Activated CD8-positive, alpha-beta T cell treated with anti-CD3 and anti-CD28 coated beads, Interleukin-2, amount 10 ng/mL, durations not matched to agents 7 days and 5 days (primary cell): ENCODE results near the gene ADAM19. TPM values are rescaled to one million over a fixed set of nuclear protein-coding genes. Genes with fewer than 3 reads are reported as not detected.

Source experiments
- ATAC-seq: fragments of 150-1000 bp; cut with Tn5 transposase; one replicate; pipeline ENCODE4 v1.10.0; 2021; ENCODE audit warnings: moderate library complexity
- CTCF ChIA-PET: fragments of 350-600 bp; sonication (Branson Sonifier 250); formaldehyde crosslinking; loops from one replicate; lab custom pipeline; 2021; ENCODE audit warnings: antibody characterized with exemption; lab: Charles Lee
- POLR2A ChIA-PET: fragments of 350-600 bp; sonication (Branson Sonifier 250); formaldehyde crosslinking; loops from one replicate; lab custom pipeline; 2021; ENCODE audit warnings: antibody characterized with exemption; lab: Charles Lee
- DNase-seq: peaks from one replicate; pipeline ENCODE4 v3.0.0-alpha.2; 2020
- H3K27ac Mint-ChIP-seq: one replicate; pipeline ENCODE4 v1.8.0; 2021; ENCODE audit warnings: mild to moderate bottlenecking, mixed read lengths
- H3K27me3 Mint-ChIP-seq: one replicate; pipeline ENCODE4 v1.8.0; 2021; ENCODE audit warnings: low read depth, mixed read lengths
- H3K36me3 Mint-ChIP-seq: one replicate; pipeline ENCODE4 v1.8.0; 2021; ENCODE audit warnings: low read depth, mixed read lengths
- H3K4me1 Mint-ChIP-seq: one replicate; pipeline ENCODE4 v1.8.0; 2021; ENCODE audit warnings: low read depth, mixed read lengths
- H3K4me3 Mint-ChIP-seq: one replicate; pipeline ENCODE4 v1.8.0; 2021; ENCODE audit warnings: mild to moderate bottlenecking, mixed read lengths
- H3K9me3 Mint-ChIP-seq: one replicate; pipeline ENCODE4 v1.8.0; 2022; ENCODE audit warnings: mixed read lengths; ENCODE audit not compliant: insufficient read depth
- total RNA-seq, 2 experiments: library from RNA; stranded (reverse); gene quantifications; one replicate each; pipeline ENCODE4 v1.2.3, GENCODE V29; 2021

Gene ADAM19
- total RNA-seq, 2 experiments from 2014 or later = 77.7 to 80.6 TPM

GRCh38 chr5:157463621-157464518 lies 111.7 kb downstream of the ADAM19 start:
- Mint-ChIP-seq H3K4me1 (peaks cover 19% of the 10 kb centered on the region), H3K27me3 (peaks cover 30% of the 10 kb centered on the region), H3K36me3 (no peaks in the 10 kb centered on the region), H3K4me3 (no peak overlapping the region), H3K27ac (no peak overlapping the region), H3K9me3 (no peaks in the 10 kb centered on the region)
- ATAC-seq (no peak), DNase-seq (no peak)
- ChIA-PET POLR2A (no interaction called here), CTCF (interaction anchor here (1.5 to 3.1 kb wide), 2 partner anchors 8 to 31 kb away, joined by 4 to 18 read pairs; no protein-coding TSS in a partner anchor)

GRCh38 chr5:157463081-157463480 lies 112.5 kb downstream of the ADAM19 start:
- Mint-ChIP-seq H3K27me3 (peaks cover 37% of the 10 kb centered on the region), H3K4me3 (no peak overlapping the region), H3K9me3 (no peaks in the 10 kb centered on the region), H3K4me1 (peaks cover 19% of the 10 kb centered on the region), H3K36me3 (no peaks in the 10 kb centered on the region), H3K27ac (no peak overlapping the region)
- ChIA-PET POLR2A (no interaction called here), CTCF (interaction anchor here (1.4 to 3.1 kb wide), 4 partner anchors 9 to 31 kb away, joined by 4 to 18 read pairs (median 6); no protein-coding TSS in a partner anchor)
- ATAC-seq = no peak
- no peak for DNase-seq

GRCh38 chr5:157460921-157461792 lies 114.4 kb downstream of the ADAM19 start:
- DNase-seq = no peak
- ChIA-PET POLR2A (no interaction called here), CTCF (interaction anchor here (0.8 to 3.1 kb wide), 6 partner anchors 11 to 282 kb away, joined by 3 to 18 read pairs (median 4); partner anchors contain the start of genes LSM11 and THG1L)
- no peak overlapping the region for H3K4me3 Mint-ChIP-seq
- H3K36me3 Mint-ChIP-seq = no peaks in the 10 kb centered on the region
- peaks cover 43% of the 10 kb centered on the region for H3K27me3 Mint-ChIP-seq
- no peak overlapping the region for H3K27ac Mint-ChIP-seq
- no peaks in the 10 kb centered on the region for H3K9me3 Mint-ChIP-seq
- H3K4me1 Mint-ChIP-seq = peaks cover 19% of the 10 kb centered on the region
- ATAC-seq = no peak

GRCh38 chr5:157459715-157460599 lies 115.6 kb downstream of the ADAM19 start, which contains the start of gene NIPAL4:
Gene NIPAL4 (plus strand): TSS chr5:157460213. CDS start chr5:157460321, 108 bp downstream.
- CTCF ChIA-PET = interaction anchor here (0.8 to 1.7 kb wide), 3 partner anchors 12 to 283 kb away, joined by 3 to 5 read pairs (median 4); partner anchors contain the start of genes LSM11 and THG1L
- Mint-ChIP-seq H3K36me3 (no peaks in the 10 kb centered on the region), H3K9me3 (no peaks in the 10 kb centered on the region), H3K4me3 (peak within 1 kb of the TSS; percentile 47), H3K4me1 (peaks cover 25% of the 10 kb centered on the region), H3K27ac (no peak within 1 kb of the TSS), H3K27me3 (peaks cover 43% of the 10 kb centered on the region)
- ATAC-seq (peak; percentile 53), DNase-seq (no peak)
- POLR2A ChIA-PET = no interaction called here

- no peaks in the 10 kb centered on the region for H3K9me3 Mint-ChIP-seq
- ChIA-PET POLR2A (no interaction called here), CTCF (no interaction called here)
- H3K27me3 Mint-ChIP-seq = peaks cover 48% of the 10 kb centered on the region
- peaks cover 16% of the 10 kb centered on the region for H3K4me1 Mint-ChIP-seq
- H3K4me3 Mint-ChIP-seq = no peak overlapping the region
- no peaks in the 10 kb centered on the region for H3K36me3 Mint-ChIP-seq
- ATAC-seq = no peak
- no peak overlapping the region for H3K27ac Mint-ChIP-seq
- no peak for DNase-seq
Measured at GRCh38 chr5:157458835-157459234, 116.7 kb downstream of the ADAM19 start.

GRCh38 chr5:157457391-157457790 lies 118.2 kb downstream of the ADAM19 start:
- POLR2A ChIA-PET = no interaction called here
- Mint-ChIP-seq H3K4me3 (no peak overlapping the region), H3K36me3 (no peaks in the 10 kb centered on the region), H3K4me1 (peaks cover 15% of the 10 kb centered on the region), H3K9me3 (no peaks in the 10 kb centered on the region), H3K27me3 (peaks cover 48% of the 10 kb centered on the region), H3K27ac (no peak overlapping the region)
- CTCF ChIA-PET = interaction anchor here (0.8 kb wide), 1 partner anchor 161 kb away, joined by 3 read pairs; no protein-coding TSS in a partner anchor
- ATAC-seq (no peak), DNase-seq (no peak)

- Mint-ChIP-seq H3K36me3 (no peaks in the 10 kb centered on the region), H3K9me3 (no peaks in the 10 kb centered on the region), H3K27ac (no peak overlapping the region), H3K4me1 (peaks cover 15% of the 10 kb centered on the region), H3K27me3 (peaks cover 43% of the 10 kb centered on the region), H3K4me3 (no peak overlapping the region)
- CTCF ChIA-PET = interaction anchor here (1.5 kb wide), 1 partner anchor 21 kb away, joined by 4 read pairs; no protein-coding TSS in a partner anchor
- ATAC-seq (no peak), DNase-seq (no peak)
- POLR2A ChIA-PET = no interaction called here
Measured at GRCh38 chr5:157456301-157456700, 119.3 kb downstream of the ADAM19 start.

- no peak for DNase-seq
- ATAC-seq = no peak
- ChIA-PET CTCF (interaction anchor here (1.5 to 3.1 kb wide), 2 partner anchors 16 to 22 kb away, joined by 4 to 15 read pairs; no protein-coding TSS in a partner anchor), POLR2A (no interaction called here)
- no peaks in the 10 kb centered on the region for H3K36me3 Mint-ChIP-seq
- no peaks in the 10 kb centered on the region for H3K9me3 Mint-ChIP-seq
- no peak overlapping the region for H3K4me3 Mint-ChIP-seq
- H3K4me1 Mint-ChIP-seq = peaks cover 10% of the 10 kb centered on the region
- peaks cover 32% of the 10 kb centered on the region for H3K27me3 Mint-ChIP-seq
- no peak overlapping the region for H3K27ac Mint-ChIP-seq
Measured at GRCh38 chr5:157455057-157455456, 120.5 kb downstream of the ADAM19 start.

- Mint-ChIP-seq H3K36me3 (no peaks in the 10 kb centered on the region), H3K4me1 (peaks cover 8% of the 10 kb centered on the region), H3K4me3 (no peak overlapping the region), H3K9me3 (no peaks in the 10 kb centered on the region), H3K27me3 (peaks cover 26% of the 10 kb centered on the region), H3K27ac (no peak overlapping the region)
- CTCF ChIA-PET = interaction anchor here (3.1 kb wide), 1 partner anchor 16 kb away, joined by 15 read pairs; no protein-coding TSS in a partner anchor
- DNase-seq (no peak), ATAC-seq (no peak)
- POLR2A ChIA-PET = no interaction called here
Measured at GRCh38 chr5:157454273-157454672, 121.3 kb downstream of the ADAM19 start.

GRCh38 chr5:157451806-157452205 lies 123.8 kb downstream of the ADAM19 start:
- H3K9me3 Mint-ChIP-seq = no peaks in the 10 kb centered on the region
- H3K36me3 Mint-ChIP-seq = no peaks in the 10 kb centered on the region
- H3K27ac Mint-ChIP-seq = no peak overlapping the region
- peaks cover 8% of the 10 kb centered on the region for H3K4me1 Mint-ChIP-seq
- ChIA-PET CTCF (no interaction called here), POLR2A (no interaction called here)
- ATAC-seq = no peak
- no peak overlapping the region for H3K4me3 Mint-ChIP-seq
- H3K27me3 Mint-ChIP-seq = peaks cover 9% of the 10 kb centered on the region
- DNase-seq = no peak
